HG03025 (cell line): ENCODE results near the gene FRRS1.
"Not testable (repeated sequence)": the region's sequence is repeated elsewhere in the genome, so short reads cannot be mapped to it uniquely, and the experiment has no call there.

Experiments used
- ATAC-seq: cut with Tn5 transposase; IDR thresholded peaks from one replicate; pipeline ENCODE4 v1.9.1; 2021; ENCODE audit warnings: mild to moderate bottlenecking, moderate library complexity; ENCODE audit not compliant: unreplicated experiment, low FRiP score

FRRS1 gene

GRCh38 chr1:99768104-99768503 is 1.7 kb upstream of the FRRS1 start:
- ATAC-seq, result no peak

- ATAC-seq, result no peak
These were observed 1.5 kb downstream of the FRRS1 start for GRCh38 chr1:99764909-99765308.

- ATAC-seq, result no peak
These were observed 2.0 kb downstream of the FRRS1 start for GRCh38 chr1:99764439-99764838.

- no peak for ATAC-seq
These were observed 2.5 kb downstream of the FRRS1 start for GRCh38 chr1:99763956-99764355.

- ATAC-seq, result no peak
These were observed 4.7 kb downstream of the FRRS1 start for GRCh38 chr1:99761774-99762173.

GRCh38 chr1:99759518-99760160 is 6.8 kb downstream of the FRRS1 start:
- ATAC-seq, result no peak

GRCh38 chr1:99758686-99759517 is 7.5 kb downstream of the FRRS1 start:
- ATAC-seq, result not testable (repeated sequence)

GRCh38 chr1:99758073-99758511 is 8.3 kb downstream of the FRRS1 start:
- ATAC-seq, result peak; percentile 80

- ATAC-seq, result no peak
These were observed 9.8 kb downstream of the FRRS1 start for GRCh38 chr1:99756598-99756997.

GRCh38 chr1:99755664-99756063 is 10.8 kb downstream of the FRRS1 start:
- no peak for ATAC-seq

GRCh38 chr1:99754697-99755096 is 11.7 kb downstream of the FRRS1 start:
- no peak for ATAC-seq

GRCh38 chr1:99754055-99754626 is 12.3 kb downstream of the FRRS1 start:
- ATAC-seq, result no peak

GRCh38 chr1:99751877-99752504 is 14.4 kb downstream of the FRRS1 start:
- ATAC-seq, result peak; percentile 80

- no peak for ATAC-seq
These were observed 16.7 kb downstream of the FRRS1 start for GRCh38 chr1:99749504-99750347.

- ATAC-seq, result no peak
These were observed 18.0 kb downstream of the FRRS1 start for GRCh38 chr1:99748419-99748818.

- ATAC-seq, result no peak
These were observed 20.8 kb downstream of the FRRS1 start for GRCh38 chr1:99745684-99746083.

- no peak for ATAC-seq
These were observed 21.4 kb downstream of the FRRS1 start for GRCh38 chr1:99745061-99745460.

- no peak for ATAC-seq
These were observed 26.3 kb downstream of the FRRS1 start for GRCh38 chr1:99740141-99740540.

GRCh38 chr1:99738858-99739465 is 27.5 kb downstream of the FRRS1 start:
- ATAC-seq, result no peak

- no peak for ATAC-seq
These were observed 29.4 kb downstream of the FRRS1 start for GRCh38 chr1:99737016-99737415.
